Glutamatergic neuron (in vitro differentiated cells): ENCODE results near the gene ACTL7B. TPM values are rescaled to one million over a fixed set of nuclear protein-coding genes. Genes with fewer than 3 reads are reported as not detected.

Source experiments
- DNase-seq: peaks from one replicate; pipeline ENCODE4 v3.0.0; 2022
- H3K27ac Mint-ChIP-seq: one replicate; pipeline ENCODE4 v1.8.0; 2020; ENCODE audit warnings: mild to moderate bottlenecking, mixed read lengths, inconsistent platforms; ENCODE audit not compliant: unreplicated experiment
- H3K27me3 Mint-ChIP-seq: one replicate; pipeline ENCODE4 v1.8.0; 2020; ENCODE audit warnings: mild to moderate bottlenecking, moderate library complexity, mixed read lengths, inconsistent platforms; ENCODE audit not compliant: unreplicated experiment
- H3K36me3 Mint-ChIP-seq: one replicate; pipeline ENCODE4 v1.8.0; 2020; ENCODE audit warnings: mild to moderate bottlenecking, mixed read lengths, inconsistent platforms; ENCODE audit not compliant: unreplicated experiment
- H3K4me1 Mint-ChIP-seq: one replicate; pipeline ENCODE4 v1.8.0; 2020; ENCODE audit warnings: mild to moderate bottlenecking, low read depth, mixed read lengths, inconsistent platforms; ENCODE audit not compliant: unreplicated experiment
- H3K4me3 Mint-ChIP-seq: one replicate; pipeline ENCODE4 v1.8.0; 2020; ENCODE audit warnings: mild to moderate bottlenecking, mixed read lengths, inconsistent platforms; ENCODE audit not compliant: unreplicated experiment
- H3K9me3 Mint-ChIP-seq: one replicate; pipeline ENCODE4 v1.8.0; 2020; ENCODE audit warnings: mild to moderate bottlenecking, moderate library complexity, mixed read lengths, inconsistent platforms; ENCODE audit not compliant: unreplicated experiment
- total RNA-seq: library from RNA; stranded (reverse); fragmentation: NEBNext Ultra II Directional; extraction: Animal tissue kit (Norgen Biotek cat#: 25700); gene quantifications from one replicate; pipeline ENCODE4 v1.2.1, GENCODE V29; 2021; ENCODE audit not compliant: unreplicated experiment
- TF ChIP-seq, protein P1 (sequence below): fragments of 200-600 bp; sonication (generic); IDR thresholded peaks from one replicate; pipeline ENCODE4 v1.5.0; 2021; ENCODE audit not compliant: partially characterized antibody, unreplicated experiment

Gene ACTL7B
- total RNA-seq, 1 donor from 2014 or later, result not detected

GRCh38 chr9:108876425-108876824 is 20.6 kb upstream of the ACTL7B start:
- Mint-ChIP-seq H3K27me3 (no peaks in the 10 kb centered on the region), H3K36me3 (peaks cover 5% of the 10 kb centered on the region), H3K4me3 (no peak overlapping the region), H3K9me3 (peaks cover 2% of the 10 kb centered on the region), H3K27ac (no peak overlapping the region), H3K4me1 (no peaks in the 10 kb centered on the region)
- TF ChIP-seq, protein P1, sequence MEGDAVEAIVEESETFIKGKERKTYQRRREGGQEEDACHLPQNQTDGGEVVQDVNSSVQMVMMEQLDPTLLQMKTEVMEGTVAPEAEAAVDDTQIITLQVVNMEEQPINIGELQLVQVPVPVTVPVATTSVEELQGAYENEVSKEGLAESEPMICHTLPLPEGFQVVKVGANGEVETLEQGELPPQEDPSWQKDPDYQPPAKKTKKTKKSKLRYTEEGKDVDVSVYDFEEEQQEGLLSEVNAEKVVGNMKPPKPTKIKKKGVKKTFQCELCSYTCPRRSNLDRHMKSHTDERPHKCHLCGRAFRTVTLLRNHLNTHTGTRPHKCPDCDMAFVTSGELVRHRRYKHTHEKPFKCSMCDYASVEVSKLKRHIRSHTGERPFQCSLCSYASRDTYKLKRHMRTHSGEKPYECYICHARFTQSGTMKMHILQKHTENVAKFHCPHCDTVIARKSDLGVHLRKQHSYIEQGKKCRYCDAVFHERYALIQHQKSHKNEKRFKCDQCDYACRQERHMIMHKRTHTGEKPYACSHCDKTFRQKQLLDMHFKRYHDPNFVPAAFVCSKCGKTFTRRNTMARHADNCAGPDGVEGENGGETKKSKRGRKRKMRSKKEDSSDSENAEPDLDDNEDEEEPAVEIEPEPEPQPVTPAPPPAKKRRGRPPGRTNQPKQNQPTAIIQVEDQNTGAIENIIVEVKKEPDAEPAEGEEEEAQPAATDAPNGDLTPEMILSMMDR, result no peak
- DNase-seq, result no peak

DNA sequence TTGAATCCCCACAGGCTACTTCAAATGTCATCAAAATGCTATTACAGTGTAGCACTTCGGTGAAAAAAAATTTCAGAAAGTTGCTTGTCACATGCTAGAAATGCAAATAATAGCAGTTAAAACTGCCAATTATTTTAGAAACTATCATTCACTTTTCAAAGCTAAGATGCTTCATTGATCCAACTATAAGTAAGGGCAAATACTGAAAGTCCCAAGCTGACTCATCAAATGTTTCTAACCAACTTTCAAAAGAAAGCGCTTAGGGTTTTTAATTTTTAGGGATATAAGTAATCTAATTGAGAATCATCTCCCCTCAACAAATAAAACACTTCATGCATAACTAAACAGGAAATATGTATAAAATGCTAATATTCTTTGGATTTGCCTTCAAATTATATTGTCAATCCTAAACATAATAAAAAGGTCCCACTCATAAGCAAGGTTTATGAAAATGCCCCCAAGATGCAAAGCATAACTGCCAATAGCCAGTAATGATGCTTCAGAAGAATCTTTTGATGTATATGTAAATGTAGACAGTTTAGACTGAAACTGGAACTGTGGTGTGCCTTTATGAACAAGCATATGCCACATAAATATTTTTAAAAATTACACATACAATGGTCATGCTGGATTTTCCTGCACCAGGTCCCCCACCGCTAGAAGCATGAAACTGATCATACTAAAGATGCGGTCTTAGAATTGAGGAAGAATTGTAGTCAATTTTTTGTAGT is 18.4 kb upstream of the ACTL7B start:
- H3K4me3 Mint-ChIP-seq, result no peak overlapping the region
- H3K36me3 Mint-ChIP-seq, result peaks cover 5% of the 10 kb centered on the region
- H3K27ac Mint-ChIP-seq, result no peak overlapping the region
- no peak for DNase-seq
- H3K27me3 Mint-ChIP-seq, result peaks cover 2% of the 10 kb centered on the region
- H3K9me3 Mint-ChIP-seq, result peaks cover 2% of the 10 kb centered on the region
- no peaks in the 10 kb centered on the region for H3K4me1 Mint-ChIP-seq
- TF ChIP-seq, protein P1, result no peak

GRCh38 chr9:108869092-108869725 is 13.4 kb upstream of the ACTL7B start:
- no peak overlapping the region for H3K27ac Mint-ChIP-seq
- no peaks in the 10 kb centered on the region for H3K4me1 Mint-ChIP-seq
- TF ChIP-seq, protein P1, result no peak
- DNase-seq, result no peak
- H3K27me3 Mint-ChIP-seq, result peaks cover 2% of the 10 kb centered on the region
- no peaks in the 10 kb centered on the region for H3K9me3 Mint-ChIP-seq
- peaks cover 9% of the 10 kb centered on the region for H3K36me3 Mint-ChIP-seq
- no peak overlapping the region for H3K4me3 Mint-ChIP-seq

DNA sequence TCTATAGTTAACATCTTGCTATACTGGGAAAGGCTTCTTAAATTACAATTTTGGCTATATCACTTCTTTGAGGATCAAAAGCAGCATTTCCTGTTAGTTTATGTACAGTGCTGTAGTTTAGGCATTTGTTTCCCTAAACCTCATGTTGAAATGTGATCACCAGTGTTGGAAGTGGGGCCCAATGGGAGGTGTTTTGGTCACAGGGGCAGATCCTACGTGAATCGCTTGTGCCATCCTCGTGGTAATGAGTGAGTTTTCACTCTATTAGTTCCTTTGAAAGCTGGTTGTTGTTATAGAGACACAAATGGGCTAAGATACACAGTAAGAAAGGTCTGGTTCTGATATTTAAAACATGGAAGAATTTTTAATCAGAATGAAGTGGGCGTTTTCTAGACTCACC is 12.0 kb upstream of the ACTL7B start:
- TF ChIP-seq, protein P1, result no peak
- Mint-ChIP-seq H3K27ac (no peak overlapping the region), H3K4me1 (no peaks in the 10 kb centered on the region), H3K4me3 (no peak overlapping the region), H3K36me3 (peaks cover 9% of the 10 kb centered on the region), H3K9me3 (no peaks in the 10 kb centered on the region), H3K27me3 (peaks cover 2% of the 10 kb centered on the region)
- no peak for DNase-seq

DNA sequence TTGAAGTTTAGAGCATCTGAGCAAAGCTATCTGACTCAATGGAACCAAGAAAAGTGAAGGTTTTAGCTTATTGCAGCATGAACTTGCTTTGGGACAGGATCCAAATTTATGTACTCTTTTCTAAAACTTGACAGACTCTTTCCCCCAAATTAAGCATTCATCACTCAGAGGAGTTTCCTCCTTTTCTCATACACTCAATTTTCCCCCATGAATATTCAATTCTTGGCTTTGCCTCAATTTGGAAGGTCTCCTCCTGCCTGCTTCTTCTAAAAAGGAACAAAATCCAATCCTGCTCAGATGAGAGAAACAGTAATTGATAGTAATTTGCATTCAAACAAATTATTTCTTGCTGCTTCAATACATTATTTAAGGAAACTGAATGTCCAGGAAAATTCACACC is 11.3 kb upstream of the ACTL7B start:
- TF ChIP-seq, protein P1, result no peak
- Mint-ChIP-seq H3K27me3 (peaks cover 2% of the 10 kb centered on the region), H3K4me1 (no peaks in the 10 kb centered on the region), H3K36me3 (peaks cover 14% of the 10 kb centered on the region), H3K27ac (no peak overlapping the region), H3K4me3 (no peak overlapping the region), H3K9me3 (no peaks in the 10 kb centered on the region)
- DNase-seq, result no peak
